MM.1S (cell line): ENCODE measurements around the gene TRIM29.

Experiments used
- DNase-seq: peaks from one replicate; pipeline ENCODE4 v3.0.0-alpha.2; 2015
- H2AFZ ChIP-seq: fragments of 300-600 bp; sonication (generic); 2 replicates; pipeline ENCODE4 v1.6.0; 2016; ENCODE audit warnings: antibody characterized with exemption, low read length
- H3F3A ChIP-seq: fragments of 300-600 bp; sonication (generic); 2 replicates; pipeline ENCODE4 v1.6.1; 2016; ENCODE audit warnings: mild to moderate bottlenecking, antibody characterized with exemption, low read length, moderate library complexity, mixed read lengths; ENCODE audit not compliant: insufficient read depth
- H3K27ac ChIP-seq: fragments of 300-600 bp; sonication (generic); 2 replicates; pipeline ENCODE4 v1.5.1; 2016; ENCODE audit warnings: mild to moderate bottlenecking, low read length
- H3K27me3 ChIP-seq: fragments of 300-600 bp; sonication (generic); replicated peaks from 2 replicates; pipeline ENCODE4 v1.6.0; 2016; ENCODE audit warnings: low read length; ENCODE audit not compliant: insufficient read depth
- H3K36me3 ChIP-seq: fragments of 300-600 bp; sonication (generic); replicated peaks from 2 replicates; pipeline ENCODE4 v1.6.1; 2016; ENCODE audit warnings: mild to moderate bottlenecking, low read length, mixed read lengths; ENCODE audit not compliant: insufficient read depth
- H3K4me1 ChIP-seq: fragments of 300-600 bp; sonication (generic); 2 replicates; pipeline ENCODE4 v1.6.1; 2016; ENCODE audit warnings: low read length, mixed read lengths
- H3K4me2 ChIP-seq: fragments of 300-600 bp; sonication (generic); 2 replicates; pipeline ENCODE4 v1.6.0; 2016; ENCODE audit warnings: low read depth, low read length
- H3K4me3 ChIP-seq: fragments of 300-600 bp; sonication (generic); 2 replicates; pipeline ENCODE4 v1.5.1; 2016; ENCODE audit warnings: low read length, mixed read lengths
- H3K79me2 ChIP-seq: fragments of 300-600 bp; sonication (generic); 2 replicates; pipeline ENCODE4 v1.6.1; 2016; ENCODE audit warnings: mixed run types, low read length, mixed read lengths
- H3K9ac ChIP-seq: fragments of 300-600 bp; sonication (generic); 2 replicates; pipeline ENCODE4 v1.6.1; 2016; ENCODE audit warnings: low read length, mixed read lengths
- H3K9me2 ChIP-seq: fragments of 300-600 bp; sonication (generic); replicated peaks from 2 replicates; pipeline ENCODE4 v1.6.1; 2016; ENCODE audit warnings: mild to moderate bottlenecking, low read length, mixed read lengths; ENCODE audit not compliant: insufficient read depth
- H3K9me3 ChIP-seq: fragments of 300-600 bp; sonication (generic); replicated peaks from 2 replicates; pipeline ENCODE4 v1.6.1; 2016; ENCODE audit warnings: mild to moderate bottlenecking, low read length, mixed read lengths; ENCODE audit not compliant: insufficient read depth
- H4K20me1 ChIP-seq: fragments of 300-600 bp; sonication (generic); 2 replicates; pipeline ENCODE4 v1.6.1; 2016; ENCODE audit warnings: mild to moderate bottlenecking, low read length, moderate library complexity, mixed read lengths; ENCODE audit not compliant: insufficient read depth
- CTCF ChIP-seq: fragments of 300-600 bp; sonication (generic); IDR thresholded peaks from 2 replicates; pipeline ENCODE4 v1.5.1; 2016; ENCODE audit warnings: antibody characterized with exemption, low read length, mixed read lengths
- EZH2 ChIP-seq: fragments of 300-600 bp; sonication (generic); optimal IDR thresholded peaks from 2 replicates; pipeline ENCODE3; 2017; ENCODE audit warnings: low read depth, mild to moderate bottlenecking, antibody characterized with exemption, low read length, mixed read lengths
- EZH2phosphoT487 ChIP-seq: fragments of 300-600 bp; sonication (generic); IDR thresholded peaks from 2 replicates; pipeline ENCODE4 v1.6.1; 2018; ENCODE audit warnings: antibody characterized with exemption, low read length

The TRIM29 gene

GRCh38 chr11:120133216-120134105 lies 4.5 kb downstream of the TRIM29 start:
- DNase-seq = no peak
- Histone ChIP-seq H3K4me3 (no peak overlapping the region), H3K27ac (no peak overlapping the region), H2AFZ (no peak overlapping the region), H3K4me1 (no peaks in the 10 kb centered on the region), H3K9me3 (no peaks in the 10 kb centered on the region), H3K27me3 (peaks cover 61% of the 10 kb centered on the region), H3K4me2 (no peak overlapping the region), H4K20me1 (no peaks in the 10 kb centered on the region), H3F3A (no peaks in the 10 kb centered on the region), H3K9ac (no peak overlapping the region), H3K36me3 (no peaks in the 10 kb centered on the region), H3K9me2 (no peaks in the 10 kb centered on the region), H3K79me2 (no peaks in the 10 kb centered on the region)
- TF ChIP-seq EZH2phosphoT487 (no peak), CTCF (no peak), EZH2 (no peak)

- Histone ChIP-seq H3K27me3 (peaks cover 67% of the 10 kb centered on the region), H3K9ac (no peak overlapping the region), H3K36me3 (no peaks in the 10 kb centered on the region), H3K4me3 (no peak overlapping the region), H3F3A (no peaks in the 10 kb centered on the region), H2AFZ (no peak overlapping the region), H4K20me1 (no peaks in the 10 kb centered on the region), H3K4me1 (no peaks in the 10 kb centered on the region), H3K9me3 (no peaks in the 10 kb centered on the region), H3K79me2 (no peaks in the 10 kb centered on the region), H3K4me2 (no peak overlapping the region), H3K9me2 (no peaks in the 10 kb centered on the region), H3K27ac (no peak overlapping the region)
- DNase-seq = no peak
- TF ChIP-seq CTCF = no peak
- no peak for TF ChIP-seq EZH2phosphoT487
- no peak for TF ChIP-seq EZH2
These were observed 5.2 kb downstream of the TRIM29 start for GRCh38 chr11:120132645-120133185.

- Histone ChIP-seq H3F3A (no peaks in the 10 kb centered on the region), H3K9ac (no peak overlapping the region), H2AFZ (no peak overlapping the region), H3K4me3 (no peak overlapping the region), H4K20me1 (no peaks in the 10 kb centered on the region), H3K4me2 (no peak overlapping the region), H3K79me2 (no peaks in the 10 kb centered on the region), H3K9me2 (no peaks in the 10 kb centered on the region), H3K4me1 (no peaks in the 10 kb centered on the region), H3K9me3 (no peaks in the 10 kb centered on the region), H3K27ac (no peak overlapping the region), H3K27me3 (peaks cover 70% of the 10 kb centered on the region), H3K36me3 (no peaks in the 10 kb centered on the region)
- no peak for DNase-seq
- no peak for TF ChIP-seq EZH2
These were observed 5.8 kb downstream of the TRIM29 start for GRCh38 chr11:120131941-120132644.
